CD4-positive, alpha-beta T cell treated with Interferon gamma for 1 hour (primary cell): Measurements from ENCODE around the gene FCHO1.
"Not testable (repeated sequence)": the region's sequence is repeated elsewhere in the genome, so short reads cannot be mapped to it uniquely, and the experiment has no call there.

Experiments
- DNase-seq: peaks from one replicate; pipeline ENCODE4 v3.0.0-alpha.2; 2020

The FCHO1 gene

GRCh38 chr19:17796013-17796837 lies 44.9 kb downstream of the FCHO1 start:
- no peak for DNase-seq

GRCh38 chr19:17796838-17797423 lies 45.7 kb downstream of the FCHO1 start:
- DNase-seq, result no peak

- DNase-seq, result no peak
Measured at GRCh38 chr19:17797424-17798201, 46.3 kb downstream of the FCHO1 start.

GRCh38 chr19:17798599-17798998 lies 47.3 kb downstream of the FCHO1 start:
- DNase-seq, result not testable (repeated sequence)

- no peak for DNase-seq
Measured at GRCh38 chr19:17802137-17802858, 51.0 kb downstream of the FCHO1 start.

GRCh38 chr19:17803264-17803896 lies 52.1 kb downstream of the FCHO1 start:
- DNase-seq, result peak; percentile 38

GRCh38 chr19:17805427-17805826 lies 54.1 kb downstream of the FCHO1 start:
- DNase-seq, result no peak

- no peak for DNase-seq
Measured at GRCh38 chr19:17806945-17807344, 55.7 kb downstream of the FCHO1 start.

GRCh38 chr19:17807731-17808316 lies 56.5 kb downstream of the FCHO1 start:
- no peak for DNase-seq

GRCh38 chr19:17811103-17811502 lies 59.8 kb downstream of the FCHO1 start:
- DNase-seq, result no peak

- DNase-seq, result no peak
Measured at GRCh38 chr19:17811681-17812080, 60.4 kb downstream of the FCHO1 start.

- no peak for DNase-seq
Measured at GRCh38 chr19:17812099-17812498, 60.8 kb downstream of the FCHO1 start.

- DNase-seq, result no peak
Measured at GRCh38 chr19:17817668-17818363, 66.5 kb downstream of the FCHO1 start.

- DNase-seq, result no peak
Measured at GRCh38 chr19:17821190-17821589, 69.9 kb downstream of the FCHO1 start, which contains the start of gene INSL3. Gene INSL3 (minus strand): TSS chr19:17821519. CDS start chr19:17821506, 13 bp downstream.

- no peak for DNase-seq
Measured at GRCh38 chr19:17824339-17824738, 73.1 kb downstream of the FCHO1 start.

GRCh38 chr19:17826508-17827056 lies 75.3 kb downstream of the FCHO1 start:
- DNase-seq, result no peak

- DNase-seq, result no peak
Measured at GRCh38 chr19:17829855-17830566, 78.7 kb downstream of the FCHO1 start.

GRCh38 chr19:17830567-17831418 lies 79.5 kb downstream of the FCHO1 start:
- peak; percentile 47 for DNase-seq

GRCh38 chr19:17831419-17831888 lies 80.2 kb downstream of the FCHO1 start:
- no peak for DNase-seq
